Amniotic stem cell (primary cell): ENCODE results near the gene IFRD1.
"Not testable (repeated sequence)": the region's sequence is repeated elsewhere in the genome, so short reads cannot be mapped to it uniquely, and the experiment has no call there.

Experiments
- DNase-seq: peaks from one replicate; lab custom pipeline; 2025; lab: John Stamatoyannopoulos, UW

Gene IFRD1

GRCh38 chr7:112442210-112442609 is 8.1 kb upstream of the IFRD1 start:
- DNase-seq, result no peak

GRCh38 chr7:112444505-112444904 is 5.8 kb upstream of the IFRD1 start:
- no peak for DNase-seq

DNA sequence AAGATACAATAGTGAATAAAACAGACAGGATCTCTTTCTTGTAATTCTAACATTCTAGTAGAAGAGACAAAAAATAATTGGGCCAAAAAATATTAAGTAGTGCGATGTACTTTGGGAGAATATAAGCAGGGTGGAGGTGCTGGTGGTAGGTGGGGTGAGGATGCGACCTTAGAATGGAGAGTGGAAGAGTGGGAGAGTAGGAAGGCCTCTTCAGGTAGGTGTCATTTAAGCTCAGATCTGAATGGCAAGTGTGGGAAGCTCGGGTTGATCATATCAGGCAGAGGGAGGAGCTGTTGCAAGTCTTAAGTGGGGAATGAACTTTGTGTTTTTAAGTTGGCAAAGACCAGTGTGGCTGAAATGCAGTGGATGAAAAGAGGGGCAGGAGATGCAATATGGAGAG is 3.8 kb upstream of the IFRD1 start:
- no peak for DNase-seq

DNA sequence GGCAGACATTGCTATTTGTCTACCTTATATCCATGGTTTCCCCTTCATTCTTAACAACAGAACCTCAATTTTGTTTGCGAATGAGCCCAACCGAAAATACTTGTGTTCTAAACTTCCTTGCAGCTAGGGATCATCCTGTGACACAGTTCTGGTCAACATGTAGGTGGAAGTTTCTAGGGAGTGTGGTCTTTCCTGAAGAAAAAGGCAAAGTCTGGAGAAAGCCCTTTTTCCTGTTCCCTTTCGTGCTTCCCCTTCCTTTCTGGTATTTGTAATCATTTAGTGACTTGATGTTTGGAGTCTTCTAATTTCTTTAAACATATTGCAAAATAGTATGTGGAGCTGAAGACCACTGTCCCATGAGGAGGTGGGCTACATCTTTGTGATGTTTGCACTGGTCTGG is 2.9 kb upstream of the IFRD1 start:
- DNase-seq, result no peak

- no peak for DNase-seq
Observed at GRCh38 chr7:112448381-112448780, 1.9 kb upstream of the IFRD1 start.

GRCh38 chr7:112448891-112449290 is 1.4 kb upstream of the IFRD1 start:
- no peak for DNase-seq

GRCh38 chr7:112449353-112449752 is 907 bp upstream of the IFRD1 start:
- DNase-seq, result no peak

DNA sequence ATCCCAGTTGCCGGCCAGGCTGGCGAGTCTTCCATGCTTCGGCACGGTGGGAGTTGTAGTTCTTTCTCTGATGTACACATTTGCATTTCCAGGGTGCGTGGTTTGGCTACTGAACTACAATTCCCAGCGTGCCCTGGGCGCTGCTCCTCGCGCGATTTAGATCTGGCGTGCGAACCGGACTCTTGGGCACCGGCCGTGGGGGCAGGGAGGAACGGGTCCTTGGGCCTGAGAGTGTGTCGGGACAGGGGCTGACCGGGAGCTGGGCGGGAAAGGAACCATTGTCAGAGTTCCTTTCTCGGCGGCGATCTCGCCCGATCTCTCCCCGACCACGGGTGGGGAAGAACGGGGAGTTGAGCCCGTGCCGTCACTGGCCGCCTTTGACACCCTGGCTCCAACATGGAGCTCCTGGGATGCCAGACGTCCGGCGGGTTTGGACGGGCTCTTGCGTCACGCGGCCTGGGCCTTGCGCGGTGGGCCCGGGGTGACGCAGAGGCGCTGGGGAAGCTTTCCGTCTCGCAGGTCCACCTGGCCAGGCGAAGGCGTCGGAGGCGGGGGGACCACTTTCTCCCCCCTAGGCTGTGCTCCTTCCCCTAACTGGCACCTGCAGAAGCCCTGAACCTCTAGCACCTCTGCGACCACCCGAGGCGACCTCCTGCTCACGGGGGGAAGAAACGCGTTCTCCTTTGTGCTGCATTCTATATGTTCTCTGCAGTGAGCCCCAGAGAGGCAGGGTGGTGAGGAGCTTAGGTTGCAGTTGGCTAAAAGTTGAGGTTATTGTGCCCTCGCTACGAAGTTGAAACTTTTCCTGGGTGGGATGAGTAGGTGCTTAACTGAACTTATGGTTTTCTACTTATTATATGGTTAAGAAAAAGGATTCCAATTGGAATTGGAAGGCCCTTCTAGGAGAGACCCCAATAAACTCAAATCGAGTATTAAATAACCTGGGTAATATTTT is 824 bp downstream of the IFRD1 start:
- peak; percentile 96 for DNase-seq

DNA sequence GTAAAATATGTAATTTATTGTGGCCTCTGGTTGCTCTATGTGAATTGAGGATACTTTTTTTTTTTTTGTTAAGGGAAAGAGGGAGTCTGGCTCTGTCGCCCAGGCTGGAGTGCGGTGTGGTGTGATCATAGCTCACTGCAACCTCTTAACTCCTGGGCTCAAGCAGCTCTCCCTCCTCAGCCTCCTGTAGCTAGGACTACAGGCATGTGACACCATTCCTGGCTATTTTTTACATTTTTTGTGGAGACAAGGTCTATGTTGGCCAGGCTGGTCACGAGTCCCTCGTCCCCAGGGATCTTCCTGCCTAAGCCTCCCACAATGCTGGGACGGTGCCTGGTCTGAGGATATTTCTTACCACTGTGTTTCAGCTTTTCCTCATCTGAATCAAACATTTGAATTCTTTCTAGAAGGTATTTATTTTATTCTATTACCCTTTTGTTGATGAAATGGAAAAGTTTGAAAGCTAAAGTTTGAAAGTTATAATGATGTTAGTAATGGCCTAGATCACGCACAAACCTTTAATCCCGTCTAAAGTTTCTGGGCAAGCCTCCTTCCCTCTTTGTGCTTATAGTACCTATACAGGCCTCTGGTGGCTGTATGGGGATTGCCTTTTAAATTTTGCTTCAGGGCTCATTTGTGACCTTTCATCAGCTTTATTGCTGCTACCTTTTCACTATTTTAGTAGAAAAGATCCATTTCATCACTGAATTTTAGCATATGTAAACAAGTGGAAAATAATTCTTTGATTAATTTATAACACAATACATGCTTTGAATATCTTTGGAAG is 2.0 kb downstream of the IFRD1 start:
- no peak for DNase-seq

GRCh38 chr7:112453505-112454171 is 3.4 kb downstream of the IFRD1 start:
- no peak for DNase-seq

GRCh38 chr7:112454191-112454590 is 3.9 kb downstream of the IFRD1 start:
- DNase-seq, result not testable (repeated sequence)

GRCh38 chr7:112459645-112460044 is 9.4 kb downstream of the IFRD1 start:
- DNase-seq, result no peak

DNA sequence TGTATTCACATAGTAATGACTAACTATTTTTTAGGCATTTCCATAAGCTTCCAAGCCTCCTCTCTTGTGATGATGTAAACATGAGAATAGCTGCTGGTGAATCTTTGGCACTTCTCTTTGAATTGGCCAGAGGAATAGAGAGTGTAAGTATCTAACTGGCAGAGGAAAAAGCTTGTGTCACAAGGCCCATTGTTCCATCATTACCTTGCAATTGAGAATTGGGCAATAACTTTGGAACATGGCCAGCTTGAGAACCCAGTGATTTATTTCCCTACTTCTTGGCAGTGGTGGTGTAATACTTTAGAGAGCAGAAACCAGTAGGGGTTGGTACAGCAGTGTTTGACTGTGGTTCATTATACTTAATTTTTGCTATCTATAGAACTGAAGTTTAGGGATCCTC is 12.0 kb downstream of the IFRD1 start:
- DNase-seq, result no peak

- no peak for DNase-seq
Observed at GRCh38 chr7:112467867-112468266, 17.6 kb downstream of the IFRD1 start.

DNA sequence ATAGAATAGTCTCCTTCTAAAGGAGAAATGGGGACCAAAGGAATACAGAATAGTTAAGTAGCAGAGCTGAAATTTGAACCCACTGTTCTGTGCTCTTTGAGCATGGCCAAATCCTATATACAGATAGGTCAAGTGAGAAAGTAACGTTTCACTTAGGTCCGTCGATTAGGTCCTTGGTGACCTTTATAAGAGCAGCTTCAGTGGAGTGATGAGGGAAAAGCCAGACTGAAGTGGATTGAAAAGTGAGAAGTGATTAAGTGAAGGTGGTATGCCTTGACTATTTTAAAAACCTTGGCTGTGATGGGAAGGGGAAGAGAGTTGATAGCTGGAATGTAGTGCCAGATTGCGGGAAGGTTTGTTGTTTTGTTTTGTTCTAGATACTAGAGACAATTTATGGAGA is 19.9 kb downstream of the IFRD1 start:
- no peak for DNase-seq

DNA sequence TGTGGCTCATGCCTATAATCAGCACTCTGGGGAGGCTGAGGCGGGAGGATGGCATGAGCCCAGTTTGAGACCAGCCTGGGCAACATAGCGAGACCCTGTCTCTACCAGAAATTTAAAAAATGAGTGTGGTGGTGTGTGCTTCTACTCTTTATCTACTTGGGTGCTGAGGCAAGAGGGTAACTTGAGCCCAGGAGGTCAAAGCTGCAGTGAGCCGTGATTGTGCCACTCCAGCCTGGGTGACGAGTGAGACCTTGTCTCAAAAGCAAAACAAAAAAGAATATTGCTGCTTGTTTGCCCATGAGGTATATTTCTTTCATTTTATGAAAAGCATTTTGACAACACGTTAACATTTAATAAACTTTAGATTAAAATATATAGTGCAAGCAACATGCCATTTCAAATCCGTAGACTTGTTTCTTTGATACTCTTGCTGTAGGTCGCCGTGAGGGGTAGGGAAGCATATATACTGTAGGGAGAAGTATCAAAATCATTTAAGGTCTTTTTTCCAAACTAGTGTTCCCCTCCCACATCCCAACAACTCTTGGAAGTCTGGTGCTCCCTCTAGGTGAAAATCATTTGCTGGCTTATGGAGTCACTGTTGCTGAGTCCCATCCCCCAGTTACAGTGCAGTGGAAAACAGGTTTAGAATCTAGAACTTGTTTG is 26.3 kb downstream of the IFRD1 start:
- no peak for DNase-seq

DNA sequence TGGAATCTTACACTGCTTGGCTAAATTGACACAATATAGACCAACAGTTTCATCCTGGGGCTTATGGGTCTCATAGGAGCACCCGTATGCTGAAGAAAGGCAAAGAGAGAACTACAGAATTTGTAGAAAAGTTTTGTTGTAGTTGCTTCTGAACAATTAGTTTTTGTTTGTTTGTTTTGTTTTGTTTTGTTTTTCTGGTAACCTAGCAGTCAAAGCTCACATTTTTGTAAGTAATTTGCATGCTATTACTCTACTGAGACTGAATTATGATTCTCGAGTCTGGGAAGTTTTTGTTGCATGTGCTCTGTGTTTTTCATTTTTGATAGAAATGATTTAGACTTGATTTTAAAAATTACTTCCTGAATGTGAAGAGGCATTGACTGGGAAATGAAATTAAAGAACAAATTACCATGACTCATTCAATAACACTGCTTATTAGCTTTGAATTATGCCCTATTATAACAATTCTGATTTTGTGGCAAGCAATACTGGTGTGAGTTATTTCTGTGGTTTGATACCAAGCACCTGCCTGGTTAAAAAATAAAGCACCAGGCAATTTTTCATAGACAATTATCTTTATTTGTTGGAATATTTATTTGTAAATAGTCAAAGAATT is 31.0 kb downstream of the IFRD1 start:
- no peak for DNase-seq

GRCh38 chr7:112481833-112482670 is 31.8 kb downstream of the IFRD1 start:
- DNase-seq, result peak; percentile 78

GRCh38 chr7:112484671-112485167 is 34.5 kb downstream of the IFRD1 start:
- peak; percentile 80 for DNase-seq

DNA sequence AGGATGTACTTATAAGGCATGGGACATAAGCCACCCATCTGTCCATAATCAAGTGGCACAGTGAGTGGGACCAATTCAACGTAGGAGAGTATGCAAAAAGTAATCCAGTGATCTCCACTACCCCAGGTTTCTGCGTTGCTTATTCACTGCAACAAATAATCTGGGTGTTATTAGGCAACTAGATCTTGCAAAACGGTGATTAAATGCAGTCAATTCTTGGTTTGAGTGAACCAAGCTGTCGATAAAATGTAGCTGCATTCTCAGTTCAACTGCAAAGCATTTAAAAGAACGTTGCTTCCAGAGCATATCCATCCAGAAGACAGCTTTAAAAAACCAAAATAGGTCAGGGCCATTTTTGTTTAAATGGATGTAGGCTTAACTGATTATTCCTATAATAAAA is 35.5 kb downstream of the IFRD1 start:
- no peak for DNase-seq
